HepG2 (cell line): ENCODE measurements around the gene UGT1A7. TPM values are rescaled to one million over a fixed set of nuclear protein-coding genes. Genes with fewer than 3 reads are reported as not detected.

Source experiments
- ATAC-seq: fragments of 200-7000 bp; cut with Tn5 transposase; 3 replicates; pipeline ENCODE4 v1.9.1; 2020; ENCODE audit warnings: mild to moderate bottlenecking, moderate library complexity
- BruUV-seq: library from RNA; stranded (reverse); fragments of 400-500 nt; replicated peaks from 2 replicates; lab custom pipeline; 2021; lab: Mats Ljungman, UMichigan
- CTCF ChIA-PET: fragments of 300-600 bp; formaldehyde crosslinking; extraction: SDS; loops from one replicate; lab custom pipeline; 2021; ENCODE audit warnings: low total read pairs, inconsistent platforms, low intra/inter-chr PET ratio; lab: Yijun Ruan, JAX
- POLR2A ChIA-PET: fragments of 350-600 bp; sonication (Branson Sonifier 250); formaldehyde crosslinking; loops from one replicate; lab custom pipeline; 2020; ENCODE audit warnings: antibody characterized with exemption, inconsistent platforms; lab: Yijun Ruan, JAX
- DNase-seq: peaks from one replicate; pipeline ENCODE4 v3.0.0-alpha.2; 2015; ENCODE audit warnings: low spot score
- FAIRE-seq: peaks from 3 replicates; lab custom pipeline; 2011; peaks lifted over from hg19 to GRCh38; lab: Jason Lieb, UNC
- H2AFZ ChIP-seq: one replicate; pipeline ENCODE4 v1.6.1; 2011; ENCODE audit warnings: low read length, inconsistent platforms
- H3K27ac ChIP-seq: fragments of 300-600 bp; 3 replicates; pipeline ENCODE4 v1.8.0; 2011; ENCODE audit warnings: mixed run types, mild to moderate bottlenecking, mixed read lengths, low read length, inconsistent platforms; ENCODE audit not compliant: insufficient read depth; ENCODE audit errors: extremely low read length
- H3K27me3 ChIP-seq, 2 experiments: fragments of 200-600 bp in 1 of 2; 2 replicates in 1 of 2; 3 replicates in 1 of 2; pipeline versions ENCODE4 v1.6.0 to v1.8.0; 2011; ENCODE audit warnings: low read length in 2 of 2, mild to moderate bottlenecking in 2 of 2, moderate library complexity in 2 of 2, inconsistent platforms in 1 of 2; ENCODE audit not compliant: insufficient read depth in 2 of 2, control insufficient read depth in 1 of 2
- H3K36me3 ChIP-seq, 2 experiments: fragments of 200-600 bp in 1 of 2; replicated peaks in 1 of 2; 2 replicates in 1 of 2; 3 replicates in 1 of 2; pipeline versions ENCODE4 v1.5.1 to v1.8.0; 2011; ENCODE audit warnings: low read length in 2 of 2, inconsistent platforms in 1 of 2; ENCODE audit not compliant: insufficient read depth in 2 of 2, control insufficient read depth in 1 of 2
- H3K4me1 ChIP-seq: 2 replicates; pipeline ENCODE4 v1.5.1; 2012; ENCODE audit warnings: low read length, inconsistent platforms; ENCODE audit not compliant: insufficient read depth
- H3K4me2 ChIP-seq: 2 replicates; pipeline ENCODE4 v1.6.0; 2011; ENCODE audit warnings: low read depth, low read length, inconsistent platforms
- H3K4me3 ChIP-seq, 3 experiments: fragments of 200-600 bp in 1 of 3; sonication (generic), shearing (Covaris generic) in 1 of 3; replicated peaks in 1 of 3; 2 replicates each; pipeline ENCODE4 v1.5.1; 2011 to 2016; ENCODE audit warnings: low read length in 3 of 3, inconsistent platforms in 2 of 3, low read depth in 2 of 3, mild to moderate bottlenecking in 2 of 3, control low read depth in 1 of 3, mixed read lengths in 1 of 3; ENCODE audit not compliant: insufficient read depth in 1 of 3
- H3K79me2 ChIP-seq: one replicate; pipeline ENCODE4 v1.6.1; 2011; ENCODE audit warnings: low read length, inconsistent platforms; ENCODE audit not compliant: insufficient read depth
- H3K9ac ChIP-seq: 2 replicates; pipeline ENCODE4 v1.6.0; 2011; ENCODE audit warnings: mild to moderate bottlenecking, low read depth, low read length, inconsistent platforms; ENCODE audit not compliant: insufficient read depth
- H3K9me3 ChIP-seq: 2 replicates; pipeline ENCODE4 v1.5.1; 2012; ENCODE audit warnings: mild to moderate bottlenecking, low read length
- H4K20me1 ChIP-seq: 2 replicates; pipeline ENCODE4 v1.6.0; 2011; ENCODE audit warnings: inconsistent platforms, mild to moderate bottlenecking, low read length, moderate library complexity; ENCODE audit not compliant: insufficient read depth
- ATF7 ChIP-seq, 2 experiments: fragments of 450-650 bp in 1 of 2; sonication (generic) in 1 of 2; formaldehyde crosslinking in 1 of 2; IDR thresholded peaks; 2 replicates each; pipeline versions ENCODE4 v1.4.0 to v1.6.1; 2016 to 2020; ENCODE audit warnings: antibody characterized with exemption in 1 of 2, mild to moderate bottlenecking in 1 of 2, missing genetic modification reagents in 1 of 2
- BCL6 ChIP-seq: IDR thresholded peaks from 2 replicates; pipeline ENCODE4 v1.6.1; 2016; ENCODE audit warnings: missing genetic modification reagents, missing compliant biosample characterization
- HNF4A ChIP-seq: sonication (generic); formaldehyde crosslinking; IDR thresholded peaks from 2 replicates; pipeline ENCODE4 v1.4.0; 2020; ENCODE audit warnings: missing genetic modification reagents
- MAF1 ChIP-seq: sonication (generic); formaldehyde crosslinking; IDR thresholded peaks from 2 replicates; pipeline ENCODE4 v1.5.0; 2020; ENCODE audit warnings: missing genetic modification reagents, borderline replicate concordance
- NFRKB ChIP-seq: fragments of 450-650 bp; IDR thresholded peaks from 2 replicates; pipeline ENCODE4 v1.6.1; 2017
- ZEB1 ChIP-seq: IDR thresholded peaks from 2 replicates; pipeline ENCODE4 v1.6.1; 2012; ENCODE audit warnings: mild to moderate bottlenecking, low read depth, inconsistent platforms; ENCODE audit not compliant: insufficient replicate concordance
- ZKSCAN8 ChIP-seq: IDR thresholded peaks from 2 replicates; pipeline ENCODE4 v1.6.1; 2016; ENCODE audit warnings: borderline replicate concordance, missing genetic modification reagents, missing compliant biosample characterization
- ZMYM3 ChIP-seq: sonication (generic); formaldehyde crosslinking; IDR thresholded peaks from 2 replicates; pipeline ENCODE4 v1.5.1; 2020; ENCODE audit warnings: mild to moderate bottlenecking, missing genetic modification reagents
- ZNF331 ChIP-seq: sonication (generic); formaldehyde crosslinking; IDR thresholded peaks from 2 replicates; pipeline ENCODE4 v1.4.0; 2020; ENCODE audit warnings: missing genetic modification reagents
- WGBS: methylation state at CpG from one replicate; pipeline ENCODE4 v1.1.6; 2017; ENCODE audit warnings: low lambda C conversion rate; 5-methylcytosine and 5-hydroxymethylcytosine counted together
- in situ Hi-C: cut with HindIII; loops from 2 replicates; pipeline ENCODE4 v1.10.0; 2017; ENCODE audit warnings: low pct_unique_long_range_greater_than_20kb; ENCODE audit not compliant: extremely low pct_ligation_motif_present
- intact Hi-C: fragments of 100-400 bp; cut with micrococcal nuclease; formaldehyde crosslinking; loops from one replicate; pipeline ENCODE4 v1.10.0; 2022; ENCODE audit not compliant: unreplicated experiment
- polyA plus RNA-seq, 8 experiments: library from polyadenylated mRNA; depleted of rRNA in 3 of 8; stranded (reverse) in 7 of 8; unstranded in 1 of 8; fragments of >200 nt; fragmentation: Illumina TruSeq in 4 of 8; extraction: Trizol in 4 of 8; gene quantifications; 2 replicates each; pipeline versions ENCODE4 v1.2.1 to v1.2.3, GENCODE V29; 2011 to 2016; ENCODE audit warnings: low read depth in 4 of 8, missing spikeins in 1 of 8, mixed read lengths in 1 of 8; ENCODE audit not compliant: insufficient read depth in 1 of 8
- total RNA-seq, 5 experiments: library from RNA; depleted of rRNA; stranded (reverse); fragments of >200 nt; fragmentation: Illumina TruSeq; extraction: Trizol; gene quantifications; 2 replicates each; pipeline ENCODE4 v1.2.3, GENCODE V29; 2016; ENCODE audit warnings: low read depth in 1 of 5
- TF ChIP-seq, protein P1 (sequence below): IDR thresholded peaks from 2 replicates; pipeline ENCODE4 v1.6.1; 2018; ENCODE audit warnings: missing genetic modification reagents
- TF ChIP-seq, protein P2 (sequence below): sonication (generic); formaldehyde crosslinking; IDR thresholded peaks from 2 replicates; pipeline ENCODE4 v1.5.0; 2020; ENCODE audit warnings: mild to moderate bottlenecking, missing genetic modification reagents
- TF ChIP-seq, protein P3 (sequence below): sonication (generic); formaldehyde crosslinking; IDR thresholded peaks from 2 replicates; pipeline ENCODE4 v1.4.0; 2020; ENCODE audit warnings: missing genetic modification reagents

UGT1A7 gene
- total and polyA plus RNA-seq, 2 of the 13 experiments (the other 11 are each of a cell fraction or from before 2014, with no cell fraction given): not detected

DNA sequence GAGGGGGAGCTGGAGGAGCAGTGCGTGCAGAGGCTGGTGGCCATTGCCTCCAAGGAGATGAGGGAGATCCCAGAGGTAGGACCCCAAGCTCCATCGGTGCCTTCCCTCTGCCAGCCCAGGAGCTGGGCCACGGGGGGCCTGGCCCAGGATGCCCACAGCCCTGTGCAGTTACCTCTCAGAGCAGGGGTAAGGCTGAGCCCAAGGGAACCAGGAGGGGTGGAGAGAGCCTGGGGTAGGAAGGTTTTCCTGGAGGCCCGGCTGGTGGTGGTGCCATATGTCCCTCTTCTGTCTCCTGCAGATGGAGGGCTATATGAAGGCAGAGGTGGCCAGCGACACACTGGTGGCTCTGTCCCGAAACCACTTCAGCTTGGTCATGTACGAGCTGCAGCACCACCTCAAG lies 107.9 kb downstream of the UGT1A7 start:
- WGBS: 50% methylated on average over 5 of the region's 7 CpGs
- H3K36me3 ChIP-seq: no peaks in the 10 kb centered on the region
- DNase-seq (no peak), FAIRE-seq (no peak), ATAC-seq (no peak)
- no TSS peak for BruUV-seq
- no peaks in the 10 kb centered on the region for H4K20me1 ChIP-seq
- no peak overlapping the region for H3K9ac ChIP-seq
- H3K9me3 ChIP-seq: no peaks in the 10 kb centered on the region
- no peak overlapping the region for H2AFZ ChIP-seq
- no peak overlapping the region for H3K4me2 ChIP-seq
- TF ChIP-seq NFRKB: no peak
- TF ChIP-seq, protein P1, sequence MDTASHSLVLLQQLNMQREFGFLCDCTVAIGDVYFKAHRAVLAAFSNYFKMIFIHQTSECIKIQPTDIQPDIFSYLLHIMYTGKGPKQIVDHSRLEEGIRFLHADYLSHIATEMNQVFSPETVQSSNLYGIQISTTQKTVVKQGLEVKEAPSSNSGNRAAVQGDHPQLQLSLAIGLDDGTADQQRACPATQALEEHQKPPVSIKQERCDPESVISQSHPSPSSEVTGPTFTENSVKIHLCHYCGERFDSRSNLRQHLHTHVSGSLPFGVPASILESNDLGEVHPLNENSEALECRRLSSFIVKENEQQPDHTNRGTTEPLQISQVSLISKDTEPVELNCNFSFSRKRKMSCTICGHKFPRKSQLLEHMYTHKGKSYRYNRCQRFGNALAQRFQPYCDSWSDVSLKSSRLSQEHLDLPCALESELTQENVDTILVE (CRISPR knock-in tag): no peak
- no peak for TF ChIP-seq ATF7 (IDR thresholded peaks at IDR 0.05)
- TF ChIP-seq ATF7 (CRISPR knock-in tag; IDR thresholded peaks at IDR 0.05): no peak
- TF ChIP-seq BCL6 (CRISPR knock-in tag): no peak
- TF ChIP-seq ZNF331 (CRISPR knock-in tag): no peak
- no peak for TF ChIP-seq ZKSCAN8 (CRISPR knock-in tag)
- no peak for TF ChIP-seq HNF4A (CRISPR knock-in tag)
- TF ChIP-seq, protein P2, sequence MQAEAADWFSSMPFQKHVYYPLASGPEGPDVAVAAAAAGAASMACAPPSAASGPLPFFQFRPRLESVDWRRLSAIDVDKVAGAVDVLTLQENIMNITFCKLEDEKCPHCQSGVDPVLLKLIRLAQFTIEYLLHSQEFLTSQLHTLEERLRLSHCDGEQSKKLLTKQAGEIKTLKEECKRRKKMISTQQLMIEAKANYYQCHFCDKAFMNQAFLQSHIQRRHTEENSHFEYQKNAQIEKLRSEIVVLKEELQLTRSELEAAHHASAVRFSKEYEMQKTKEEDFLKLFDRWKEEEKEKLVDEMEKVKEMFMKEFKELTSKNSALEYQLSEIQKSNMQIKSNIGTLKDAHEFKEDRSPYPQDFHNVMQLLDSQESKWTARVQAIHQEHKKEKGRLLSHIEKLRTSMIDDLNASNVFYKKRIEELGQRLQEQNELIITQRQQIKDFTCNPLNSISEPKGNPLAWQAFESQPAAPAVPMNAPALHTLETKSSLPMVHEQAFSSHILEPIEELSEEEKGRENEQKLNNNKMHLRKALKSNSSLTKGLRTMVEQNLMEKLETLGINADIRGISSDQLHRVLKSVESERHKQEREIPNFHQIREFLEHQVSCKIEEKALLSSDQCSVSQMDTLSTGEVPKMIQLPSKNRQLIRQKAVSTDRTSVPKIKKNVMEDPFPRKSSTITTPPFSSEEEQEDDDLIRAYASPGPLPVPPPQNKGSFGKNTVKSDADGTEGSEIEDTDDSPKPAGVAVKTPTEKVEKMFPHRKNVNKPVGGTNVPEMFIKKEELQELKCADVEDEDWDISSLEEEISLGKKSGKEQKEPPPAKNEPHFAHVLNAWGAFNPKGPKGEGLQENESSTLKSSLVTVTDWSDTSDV (CRISPR knock-in tag): no peak
- no peak for TF ChIP-seq ZMYM3
- TF ChIP-seq ZEB1: no peak
- TF ChIP-seq, protein P3, sequence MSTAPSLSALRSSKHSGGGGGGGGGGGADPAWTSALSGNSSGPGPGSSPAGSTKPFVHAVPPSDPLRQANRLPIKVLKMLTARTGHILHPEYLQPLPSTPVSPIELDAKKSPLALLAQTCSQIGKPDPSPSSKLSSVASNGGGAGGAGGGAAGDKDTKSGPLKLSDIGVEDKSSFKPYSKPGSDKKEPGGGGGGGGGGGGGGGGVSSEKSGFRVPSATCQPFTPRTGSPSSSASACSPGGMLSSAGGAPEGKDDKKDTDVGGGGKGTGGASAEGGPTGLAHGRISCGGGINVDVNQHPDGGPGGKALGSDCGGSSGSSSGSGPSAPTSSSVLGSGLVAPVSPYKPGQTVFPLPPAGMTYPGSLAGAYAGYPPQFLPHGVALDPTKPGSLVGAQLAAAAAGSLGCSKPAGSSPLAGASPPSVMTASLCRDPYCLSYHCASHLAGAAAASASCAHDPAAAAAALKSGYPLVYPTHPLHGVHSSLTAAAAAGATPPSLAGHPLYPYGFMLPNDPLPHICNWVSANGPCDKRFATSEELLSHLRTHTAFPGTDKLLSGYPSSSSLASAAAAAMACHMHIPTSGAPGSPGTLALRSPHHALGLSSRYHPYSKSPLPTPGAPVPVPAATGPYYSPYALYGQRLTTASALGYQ (CRISPR knock-in tag): no peak
- no peak for TF ChIP-seq MAF1 (CRISPR knock-in tag)
- ChIA-PET POLR2A (no interaction called here), CTCF (no interaction called here)
- in situ Hi-C loops (no loop called here), intact Hi-C loops (no loop called here)
- no peaks in the 10 kb centered on the region for H3K79me2 ChIP-seq
- no peak overlapping the region for H3K27ac ChIP-seq
- no peak overlapping the region for H3K4me3 ChIP-seq
- H3K27me3 ChIP-seq: peaks cover 5 to 35% of the 10 kb centered on the region in 2 experiments; a peak in 3 of 5 replicates
- H3K4me1 ChIP-seq: peaks cover 13% of the 10 kb centered on the region; the same call in 1 of the 2 replicates
